Measurements from ENCODE around the gene IHH. TPM values are rescaled to one million over a fixed set of nuclear protein-coding genes. Genes with fewer than 3 reads are reported as not detected.

IHH gene
- total and polyA plus RNA-seq, 9 of the 15 experiments (the other 6 are each of a cell fraction or from before 2014, with no cell fraction given) = 0.07 TPM; not detected in 8

GRCh38 chr2:219087361-219087760 lies 26.6 kb upstream of the IHH start:
- H3K9me3 ChIP-seq (replicated peaks; ENCODE audit: control insufficient read depth, insufficient read depth, low read depth, low read length) = no peaks in the 10 kb centered on the region
- H4K20me1 ChIP-seq (replicated peaks; ENCODE audit: control insufficient read depth, insufficient read depth, low read length) = no peaks in the 10 kb centered on the region
- BruUV-seq (replicated peaks) = no TSS peak
- no peak overlapping the region for H3K4me3 ChIP-seq
- TF ChIP-seq ZBTB11 (CRISPR knock-in tag; IDR thresholded peaks at IDR 0.05) (no peak), HOMEZ (CRISPR knock-in tag; IDR thresholded peaks at IDR 0.05) (no peak), ZNF785 (CRISPR knock-in tag; IDR thresholded peaks at IDR 0.05) (no peak), ZNF146 (CRISPR knock-in tag; IDR thresholded peaks at IDR 0.05; ENCODE audit: unreplicated experiment) (no peak), DACH1 (IDR thresholded peaks at IDR 0.05; ENCODE audit: partially characterized antibody) (no peak)
- intact Hi-C loops (cut with micrococcal nuclease) (no loop called here), in situ Hi-C loops (cut with MboI) (no loop called here)
- FAIRE-seq = no peak
- 54% methylated on average over 5 of the region's 5 CpGs for WGBS (ENCODE audit: insufficient coverage, low coverage, missing lambda C conversion rate)
- H3K9me1 ChIP-seq (ENCODE audit: control insufficient read depth, insufficient read depth, low read length) = peaks cover 2% of the 10 kb centered on the region
- 0 out of 5 replicates have a peak, but pooled peaks cover 0 to 2% of the 10 kb centered on the region in 2 experiments for H3K4me1 ChIP-seq (replicated peaks in 1 of 2; ENCODE audit: control insufficient read depth in 2 of 2, insufficient read depth in 2 of 2, low read length in 2 of 2)
- no peak overlapping the region for H2AFZ ChIP-seq (ENCODE audit: low read depth, low read length)
- no peaks in the 10 kb centered on the region for H3K27me3 ChIP-seq (ENCODE audit: control insufficient read depth in 2 of 2, insufficient read depth in 2 of 2, low read length in 2 of 2)
- ChIA-PET POLR2A (interaction anchor here (0.6 kb wide), 1 partner anchor 9 kb away, joined by 3 read pairs; no protein-coding TSS in a partner anchor), CTCF (ENCODE audit: low intra/inter-chr PET ratio) (no interaction called here)
- no peak for DNase-seq (ENCODE audit: extremely low read depth in 1 of 4, low spot score in 3 of 4)
- H3K27ac ChIP-seq (ENCODE audit: extremely low read depth, low read depth, low read length) = no peak overlapping the region
- no peaks in the 10 kb centered on the region for H3K79me2 ChIP-seq (ENCODE audit: control insufficient read depth, insufficient read depth, low read length)
- no peak overlapping the region for H3K4me2 ChIP-seq (ENCODE audit: insufficient read depth, low read length)
- H3K9ac ChIP-seq (ENCODE audit: insufficient read depth in 1 of 2, low read depth in 2 of 2, low read length in 2 of 2) = no peak overlapping the region
- no peaks in the 10 kb centered on the region for H3K36me3 ChIP-seq (ENCODE audit: control insufficient read depth, insufficient read depth, low read length)
- no peak for ATAC-seq
